ENCODE measurements around the gene KLHL5. TPM values are rescaled to one million over a fixed set of nuclear protein-coding genes. Genes with fewer than 3 reads are reported as not detected.
A peak's percentile ranks its signal among the peaks of the same experiment; 100 is the strongest.

The KLHL5 gene
- polyA plus RNA-seq, 3 donors = 35.5 to 48.2 (median 37.4) TPM

GRCh38 chr4:39039108-39039507 lies 22.9 kb upstream of the KLHL5 start:
- no peak for DNase-seq

- DNase-seq = no peak
Measured at GRCh38 chr4:39042366-39042765, 19.7 kb upstream of the KLHL5 start.

GRCh38 chr4:39043058-39043860 lies 18.8 kb upstream of the KLHL5 start:
- no peak for DNase-seq

- DNase-seq = peak; percentile 16
Measured at GRCh38 chr4:39043861-39044363, 18.1 kb upstream of the KLHL5 start.

- peak; percentile 87 for DNase-seq
Measured at GRCh38 chr4:39044364-39044955, 17.6 kb upstream of the KLHL5 start.

GRCh38 chr4:39044956-39045826 lies 16.8 kb upstream of the KLHL5 start:
- peak; percentile 40 for DNase-seq

GRCh38 chr4:39045827-39046221 lies 16.2 kb upstream of the KLHL5 start:
- DNase-seq = no peak

GRCh38 chr4:39046249-39046648 lies 15.8 kb upstream of the KLHL5 start:
- no peak for DNase-seq

GRCh38 chr4:39047681-39048080 lies 14.4 kb upstream of the KLHL5 start:
- DNase-seq = no peak

- DNase-seq = no peak
Measured at GRCh38 chr4:39048311-39048710, 13.7 kb upstream of the KLHL5 start.

GRCh38 chr4:39050590-39050989 lies 11.4 kb upstream of the KLHL5 start:
- no peak for DNase-seq

GRCh38 chr4:39051492-39051891 lies 10.5 kb upstream of the KLHL5 start:
- no peak for DNase-seq

- no peak for DNase-seq
Measured at GRCh38 chr4:39053983-39054382, 8.0 kb upstream of the KLHL5 start.

GRCh38 chr4:39054497-39054896 lies 7.5 kb upstream of the KLHL5 start:
- no peak for DNase-seq

GRCh38 chr4:39056023-39056422 lies 6.0 kb upstream of the KLHL5 start:
- no peak for DNase-seq

- no peak for DNase-seq
Measured at GRCh38 chr4:39061457-39061856, 575 bp upstream of the KLHL5 start.

GRCh38 chr4:39062770-39063097 lies 702 bp downstream of the KLHL5 start:
- DNase-seq = no peak

- no peak for DNase-seq
Measured at GRCh38 chr4:39063430-39063829, 1.4 kb downstream of the KLHL5 start.

GRCh38 chr4:39066371-39066770 lies 4.3 kb downstream of the KLHL5 start:
- no peak for DNase-seq

- no peak for DNase-seq
Measured at GRCh38 chr4:39067031-39067430, 5.0 kb downstream of the KLHL5 start.

GRCh38 chr4:39067451-39067850 lies 5.4 kb downstream of the KLHL5 start:
- no peak for DNase-seq

GRCh38 chr4:39068907-39069306 lies 6.9 kb downstream of the KLHL5 start:
- no peak for DNase-seq

- DNase-seq = no peak
Measured at GRCh38 chr4:39078829-39079228, 16.8 kb downstream of the KLHL5 start.
